SH-SY5Y (cell line): Measurements from ENCODE around the gene LCN10.

Experiments used
- GATA2 ChIP-seq: IDR thresholded peaks from 2 replicates; pipeline ENCODE4 v1.6.1; 2011; ENCODE audit warnings: mild to moderate bottlenecking, low read depth, low read length
- GATA3 ChIP-seq: IDR thresholded peaks from 2 replicates; pipeline ENCODE4 v1.6.1; 2011; ENCODE audit warnings: low read depth, mild to moderate bottlenecking, low read length, moderate library complexity

DNA sequence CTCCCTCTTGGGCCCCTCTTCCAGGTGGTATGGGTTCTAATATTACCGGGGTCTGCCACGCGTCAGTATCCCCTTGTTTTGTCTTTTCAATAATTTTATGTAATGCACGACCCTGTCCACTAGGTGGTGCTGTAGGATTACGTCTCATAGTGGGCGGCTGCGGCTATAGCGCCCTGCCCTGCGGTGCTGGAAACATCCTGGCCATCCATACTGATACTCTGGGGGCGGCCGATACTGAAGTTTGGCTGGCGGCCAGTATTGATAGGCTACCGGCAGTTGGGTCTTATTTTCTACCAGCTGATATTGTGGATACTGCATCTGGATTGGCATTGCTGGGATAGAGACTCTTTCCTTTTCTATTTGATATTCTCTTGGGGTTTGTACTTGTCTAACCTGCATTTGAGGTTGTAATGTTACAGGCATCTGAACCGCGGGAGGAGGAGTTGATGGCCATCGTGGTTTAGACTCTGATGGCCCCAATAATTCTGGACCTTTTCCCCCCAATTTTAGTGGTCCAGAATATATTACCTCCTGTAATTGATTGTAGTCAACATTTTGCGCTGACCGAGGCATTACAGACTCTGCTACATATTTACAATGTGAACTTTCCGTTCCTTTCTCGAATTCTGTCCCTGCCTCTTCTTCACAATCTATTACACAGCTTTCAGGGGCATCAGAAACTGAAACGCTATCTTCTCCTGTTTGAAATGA is 45.1 kb upstream of the LCN10 start:
- no peak for TF ChIP-seq GATA3
- no peak for TF ChIP-seq GATA2
